CD4-positive, alpha-beta T cell treated with Interleukin-17A for 1 hour (primary cell): ENCODE data around the gene MXD4.
"Not testable (repeated sequence)": the region's sequence is repeated elsewhere in the genome, so short reads cannot be mapped to it uniquely, and the experiment has no call there.

Experiments used
- DNase-seq: peaks from one replicate; pipeline ENCODE4 v3.0.0-alpha.2; 2020

Gene MXD4

GRCh38 chr4:2249526-2250356 lies 12.2 kb downstream of the MXD4 start:
- DNase-seq: no peak

GRCh38 chr4:2248821-2249261 lies 13.1 kb downstream of the MXD4 start:
- no peak for DNase-seq

- no peak for DNase-seq
Measured at GRCh38 chr4:2248044-2248780, 13.7 kb downstream of the MXD4 start.

GRCh38 chr4:2247128-2248043 lies 14.5 kb downstream of the MXD4 start:
- DNase-seq: no peak

- DNase-seq: no peak
Measured at GRCh38 chr4:2246384-2247127, 15.4 kb downstream of the MXD4 start.

GRCh38 chr4:2245787-2246275 lies 16.1 kb downstream of the MXD4 start:
- DNase-seq: no peak

GRCh38 chr4:2245057-2245786 lies 16.7 kb downstream of the MXD4 start:
- no peak for DNase-seq

- peak; percentile 17 for DNase-seq
Measured at GRCh38 chr4:2243681-2244380, 18.1 kb downstream of the MXD4 start.

- DNase-seq: peak; percentile 99
Measured at GRCh38 chr4:2241410-2242353, 20.2 kb downstream of the MXD4 start, which contains the start of the genes HAUS3 and POLN. Gene HAUS3 (minus strand): TSS chr4:2242121. CDS start chr4:2240946, 1,175 bp downstream. Gene POLN (minus strand): TSS chr4:2242121. CDS start chr4:2229231, 12,890 bp downstream.

- peak; percentile 76 for DNase-seq
Measured at GRCh38 chr4:2241003-2241402, 20.9 kb downstream of the MXD4 start.

GRCh38 chr4:2236944-2237666 lies 24.8 kb downstream of the MXD4 start:
- DNase-seq: no peak

- no peak for DNase-seq
Measured at GRCh38 chr4:2231082-2231481, 30.8 kb downstream of the MXD4 start.

GRCh38 chr4:2226261-2226660 lies 35.6 kb downstream of the MXD4 start:
- no peak for DNase-seq

GRCh38 chr4:2222838-2223237 lies 39.1 kb downstream of the MXD4 start:
- no peak for DNase-seq

- not testable (repeated sequence) for DNase-seq
Measured at GRCh38 chr4:2221378-2221777, 40.5 kb downstream of the MXD4 start.

- DNase-seq: peak; percentile 85
Measured at GRCh38 chr4:2220016-2220630, 41.8 kb downstream of the MXD4 start.

GRCh38 chr4:2219233-2219760 lies 42.6 kb downstream of the MXD4 start:
- DNase-seq: no peak

- DNase-seq: no peak
Measured at GRCh38 chr4:2218436-2218835, 43.5 kb downstream of the MXD4 start.
